H1 (cell line): ENCODE data around the gene EEF1A2.

Source experiments
- ATF3 ChIP-seq: IDR thresholded peaks from 2 replicates; pipeline ENCODE4 v1.6.1; 2011; ENCODE audit warnings: low read depth, mild to moderate bottlenecking, low read length; ENCODE audit not compliant: insufficient read depth
- BACH1 ChIP-seq: IDR thresholded peaks from 2 replicates; pipeline ENCODE4 v1.6.1; 2012; ENCODE audit warnings: low read length, improper control_type of control experiment
- CHD2 ChIP-seq: IDR thresholded peaks from 2 replicates; pipeline ENCODE4 v1.6.1; 2012; ENCODE audit warnings: low read length, improper control_type of control experiment
- CTCF ChIP-seq, 3 experiments: IDR thresholded peaks; 1 replicate in 2 of 3; 2 replicates in 1 of 3; pipeline versions ENCODE4 v1.5.1 to v1.6.1; 2011; ENCODE audit warnings: low read length in 3 of 3, mild to moderate bottlenecking in 3 of 3, inconsistent platforms in 2 of 3, low read depth in 1 of 3, moderate library complexity in 1 of 3; ENCODE audit not compliant: insufficient read depth in 1 of 3; ENCODE audit errors: control extremely low read depth in 1 of 3
- KDM5A ChIP-seq: fragments of 200-600 bp; IDR thresholded peaks from 2 replicates; pipeline ENCODE4 v1.7.1; 2012; ENCODE audit warnings: mild to moderate bottlenecking, low read length, inconsistent platforms, mixed read lengths
- MAX ChIP-seq: IDR thresholded peaks from 2 replicates; pipeline ENCODE4 v1.6.1; 2012; ENCODE audit warnings: inconsistent platforms
- RBBP5 ChIP-seq: IDR thresholded peaks from 2 replicates; pipeline ENCODE4 v1.7.1; 2012; ENCODE audit warnings: low read depth, mild to moderate bottlenecking, inconsistent platforms, low read length, moderate library complexity, borderline replicate concordance
- RXRA ChIP-seq: IDR thresholded peaks from 2 replicates; pipeline ENCODE4 v1.6.1; 2011; ENCODE audit warnings: low read depth, mild to moderate bottlenecking, low read length, moderate library complexity; ENCODE audit not compliant: insufficient read depth
- TAF7 ChIP-seq: optimal IDR thresholded peaks from 2 replicates; pipeline ENCODE3; 2011; ENCODE audit warnings: low read depth, mild to moderate bottlenecking, inconsistent platforms, low read length, moderate library complexity, borderline replicate concordance
- USF2 ChIP-seq: IDR thresholded peaks from 2 replicates; pipeline ENCODE4 v1.6.1; 2011; ENCODE audit warnings: low read length, improper control_type of control experiment
- ZNF274 ChIP-seq: IDR thresholded peaks from 2 replicates; pipeline ENCODE4 v1.7.0; 2012; ENCODE audit warnings: low read length, borderline replicate concordance; ENCODE audit errors: extremely low read depth

- TF ChIP-seq RBBP5 (no peak), RXRA (no peak), CTCF (IDR thresholded peaks at IDR 0.05; ENCODE audit: control extremely low read depth in 1 of 3, insufficient read depth in 1 of 3, low read depth in 1 of 3, low read length in 3 of 3) (no peak), BACH1 (no peak), TAF7 (no peak), CHD2 (no peak), KDM5A (no peak), ATF3 (no peak), USF2 (no peak), ZNF274 (no peak), MAX (no peak)
Measured at GRCh38 chr20:63525971-63526370, 27.1 kb upstream of the EEF1A2 start.
